Prostate gland (tissue), 2 donors: ENCODE results near the gene GRID2. TPM values are rescaled to one million over a fixed set of nuclear protein-coding genes. Genes with fewer than 3 reads are reported as not detected.

Source experiments
- DNase-seq: peaks from one replicate; pipeline ENCODE4 v3.0.0-alpha.2; 2019; ENCODE audit warnings: low spot score
- H3K27ac ChIP-seq, 2 donors: fragments of 200-600 bp; sonication (generic); 2 replicates each; pipeline ENCODE4 v1.5.1; 2017 to 2019
- H3K27me3 ChIP-seq: fragments of 200-600 bp; sonication (generic); replicated peaks from 2 replicates; pipeline ENCODE4 v1.5.1; 2019; ENCODE audit not compliant: insufficient read depth
- H3K36me3 ChIP-seq, 2 donors: fragments of 200-600 bp; sonication (generic); 1 replicate in 1 of 2; 2 replicates in 1 of 2; pipeline versions ENCODE4 v1.5.1 to v1.8.1; 2017 to 2019
- H3K4me1 ChIP-seq: fragments of 200-600 bp; sonication (generic); replicated peaks from 2 replicates; pipeline ENCODE4 v1.5.1; 2019
- H3K4me3 ChIP-seq, 2 donors: fragments of 200-600 bp; sonication (generic); 2 replicates each; pipeline ENCODE4 v1.5.1; 2017 to 2019
- H3K9me3 ChIP-seq: fragments of 200-600 bp; sonication (generic); 2 replicates; pipeline ENCODE4 v1.5.1; 2017
- CTCF ChIP-seq, 4 experiments: fragments of 200-600 bp in 2 of 4; fragments of 450-650 bp in 2 of 4; sonication (generic) in 2 of 4; IDR thresholded peaks; 1 replicate in 3 of 4; 2 replicates in 1 of 4; pipeline ENCODE4 v1.5.1; 2016 to 2019; ENCODE audit warnings: antibody characterized with exemption in 4 of 4, mild to moderate bottlenecking in 2 of 4, moderate library complexity in 2 of 4
- POLR2A ChIP-seq: fragments of 450-650 bp; IDR thresholded peaks from one replicate; pipeline ENCODE4 v1.6.1; 2016; ENCODE audit warnings: antibody characterized with exemption, mild to moderate bottlenecking
- POLR2AphosphoS5 ChIP-seq: sonication (generic); formaldehyde crosslinking; IDR thresholded peaks from one replicate; pipeline ENCODE4 v1.6.1; 2017; ENCODE audit warnings: antibody characterized with exemption
- WGBS: methylation state at CpG from one replicate; pipeline ENCODE4 v1.1.5; 2018; 5-methylcytosine and 5-hydroxymethylcytosine counted together
- intact Hi-C: fragments of 100-400 bp; cut with DNase I; formaldehyde crosslinking; loops from one replicate; pipeline ENCODE4 v1.14.2; 2022
- total RNA-seq, 2 donors: library from RNA; depleted of rRNA; stranded (reverse); fragments of >200 nt; gene quantifications; one replicate each; pipeline ENCODE4 v1.1.0, GENCODE V29; 2016

The GRID2 gene
- total RNA-seq, 2 donors from 2014 or later, result 0.09 to 11.0 TPM

GRCh38 chr4:93182722-93183121 is 879.0 kb downstream of the GRID2 start:
- intact Hi-C loops, result no loop called here
- Histone ChIP-seq H3K27ac (no peak overlapping the region), H3K4me3 (no peak overlapping the region), H3K9me3 (no peaks in the 10 kb centered on the region), H3K36me3 (no peaks in the 10 kb centered on the region), H3K27me3 (no peaks in the 10 kb centered on the region), H3K4me1 (no peaks in the 10 kb centered on the region)
- TF ChIP-seq CTCF (IDR thresholded peaks at IDR 0.05) (no peak), POLR2AphosphoS5 (peak; percentile 35)
- 38% methylated on average over 4 of the region's 4 CpGs for WGBS
- DNase-seq, result peak; percentile 74

- Histone ChIP-seq H3K9me3 (no peaks in the 10 kb centered on the region), H3K4me3 (no peak overlapping the region), H3K36me3 (no peaks in the 10 kb centered on the region), H3K4me1 (no peaks in the 10 kb centered on the region), H3K27ac (no peak overlapping the region), H3K27me3 (no peaks in the 10 kb centered on the region)
- no peak for DNase-seq
- no peak for TF ChIP-seq CTCF (IDR thresholded peaks at IDR 0.05)
- no peak for TF ChIP-seq POLR2A
- intact Hi-C loops, result no loop called here
These were observed 879.8 kb downstream of the GRID2 start for GRCh38 chr4:93183576-93183975.

GRCh38 chr4:93184053-93184452 is 880.3 kb downstream of the GRID2 start:
- WGBS, result 20% methylated on average over 2 of the region's 2 CpGs
- H3K4me1 ChIP-seq, result no peaks in the 10 kb centered on the region
- no peak overlapping the region for H3K4me3 ChIP-seq
- no peaks in the 10 kb centered on the region for H3K9me3 ChIP-seq
- H3K27ac ChIP-seq, result no peak overlapping the region
- intact Hi-C loops, result no loop called here
- TF ChIP-seq POLR2A (no peak), POLR2AphosphoS5 (peak; percentile 26)
- H3K27me3 ChIP-seq, result no peaks in the 10 kb centered on the region
- DNase-seq, result peak; percentile 28
- no peaks in the 10 kb centered on the region for H3K36me3 ChIP-seq

GRCh38 chr4:93186846-93187245 is 883.1 kb downstream of the GRID2 start:
- WGBS, result 100% methylated on average over 1 of the region's 1 CpG
- H3K4me3 ChIP-seq, result no peak overlapping the region
- H3K27ac ChIP-seq, result no peak overlapping the region
- no peaks in the 10 kb centered on the region for H3K27me3 ChIP-seq
- no peaks in the 10 kb centered on the region for H3K36me3 ChIP-seq
- DNase-seq, result no peak
- intact Hi-C loops, result no loop called here
- TF ChIP-seq POLR2AphosphoS5 (no peak), CTCF (IDR thresholded peaks at IDR 0.05) (no peak), POLR2A (no peak)
- H3K9me3 ChIP-seq, result no peaks in the 10 kb centered on the region
- H3K4me1 ChIP-seq, result no peaks in the 10 kb centered on the region

- Histone ChIP-seq H3K4me3 (no peak overlapping the region), H3K27me3 (no peaks in the 10 kb centered on the region), H3K9me3 (no peaks in the 10 kb centered on the region), H3K4me1 (no peaks in the 10 kb centered on the region), H3K27ac (no peak overlapping the region), H3K36me3 (no peaks in the 10 kb centered on the region)
- WGBS, result 96% methylated on average over 4 of the region's 4 CpGs
- DNase-seq, result no peak
- intact Hi-C loops, result no loop called here
- TF ChIP-seq POLR2AphosphoS5 (no peak), CTCF (IDR thresholded peaks at IDR 0.05) (no peak), POLR2A (no peak)
These were observed 883.7 kb downstream of the GRID2 start for GRCh38 chr4:93187466-93187865.
